ENCODE data around the gene OSBP2. TPM values are rescaled to one million over a fixed set of nuclear protein-coding genes. Genes with fewer than 3 reads are reported as not detected.

Gene OSBP2
- total RNA-seq, 4 donors from 2014 or later: 3.3 to 7.7 (median 4.6) TPM; not detected in 1

DNA sequence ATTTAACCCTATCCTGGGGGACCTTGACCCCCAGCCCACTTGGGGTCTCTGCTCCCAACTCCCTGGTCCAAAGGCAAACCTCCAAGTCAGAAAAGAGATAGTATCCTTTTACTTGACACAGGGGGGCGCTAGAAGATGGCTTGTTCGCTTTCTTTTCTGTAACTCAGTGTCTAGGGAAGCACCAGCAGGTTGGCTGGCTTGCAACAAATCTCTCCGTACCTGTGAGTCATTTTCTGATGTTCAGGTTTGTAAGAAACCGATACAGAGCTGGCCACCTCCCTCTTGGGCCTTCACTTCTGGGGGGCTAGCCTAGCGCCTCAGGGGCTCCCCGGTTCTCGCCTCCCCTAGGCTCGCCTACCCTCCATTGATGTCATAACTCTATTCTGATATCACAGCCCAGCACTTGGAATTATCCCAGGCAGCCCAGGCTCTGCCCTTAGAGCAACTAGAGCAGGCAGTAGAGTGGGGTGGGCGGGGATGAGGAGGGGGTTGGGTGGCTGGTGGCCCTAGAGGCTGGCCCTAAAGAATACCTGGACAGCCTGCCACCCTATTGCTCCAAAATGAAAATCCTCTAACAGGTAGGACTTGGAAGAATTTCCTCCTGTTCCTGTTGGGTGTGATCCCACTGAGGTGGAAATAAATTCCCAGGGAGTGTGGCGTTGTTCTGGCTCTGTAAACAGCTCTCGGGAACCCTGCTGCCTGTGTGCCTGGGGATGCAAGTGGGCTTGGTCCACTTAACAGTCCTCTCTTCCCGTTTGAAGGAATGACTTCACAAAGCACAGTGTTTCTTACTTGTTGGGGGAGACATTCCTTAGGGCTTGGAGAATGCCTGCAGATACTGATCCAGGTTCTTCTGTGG is 69.4 kb downstream of the OSBP2 start:
- no peak overlapping the region for H3K27ac ChIP-seq
- DNase-seq: peak in 1 of 2 donors; percentile 37

DNA sequence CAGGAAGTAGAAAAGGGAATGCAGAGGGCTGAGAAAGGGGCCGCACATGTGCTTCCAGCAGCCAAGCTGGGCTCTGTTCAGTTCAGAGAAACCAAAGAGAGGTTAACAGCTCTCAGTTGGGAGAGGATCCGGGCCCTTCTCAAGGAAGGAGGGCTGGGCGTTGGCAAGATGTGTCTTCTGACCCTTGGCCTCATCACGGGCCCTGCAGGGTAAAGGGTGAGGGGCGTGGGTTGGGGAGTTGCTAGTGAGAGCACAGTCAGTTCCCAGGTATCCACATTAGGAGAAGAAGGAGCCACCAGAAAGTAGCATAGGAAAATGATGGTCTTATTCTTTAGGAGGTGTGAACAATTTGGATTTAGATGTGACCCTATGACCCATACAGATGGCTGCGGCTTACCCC is 73.0 kb downstream of the OSBP2 start:
- intact Hi-C loops (cut with DNase I; ENCODE audit: low total_unique reads): no loop called here
- no peak overlapping the region for H3K4me3 ChIP-seq
- no peaks in the 10 kb centered on the region for H3K9me3 ChIP-seq
- TF ChIP-seq, protein P1, sequence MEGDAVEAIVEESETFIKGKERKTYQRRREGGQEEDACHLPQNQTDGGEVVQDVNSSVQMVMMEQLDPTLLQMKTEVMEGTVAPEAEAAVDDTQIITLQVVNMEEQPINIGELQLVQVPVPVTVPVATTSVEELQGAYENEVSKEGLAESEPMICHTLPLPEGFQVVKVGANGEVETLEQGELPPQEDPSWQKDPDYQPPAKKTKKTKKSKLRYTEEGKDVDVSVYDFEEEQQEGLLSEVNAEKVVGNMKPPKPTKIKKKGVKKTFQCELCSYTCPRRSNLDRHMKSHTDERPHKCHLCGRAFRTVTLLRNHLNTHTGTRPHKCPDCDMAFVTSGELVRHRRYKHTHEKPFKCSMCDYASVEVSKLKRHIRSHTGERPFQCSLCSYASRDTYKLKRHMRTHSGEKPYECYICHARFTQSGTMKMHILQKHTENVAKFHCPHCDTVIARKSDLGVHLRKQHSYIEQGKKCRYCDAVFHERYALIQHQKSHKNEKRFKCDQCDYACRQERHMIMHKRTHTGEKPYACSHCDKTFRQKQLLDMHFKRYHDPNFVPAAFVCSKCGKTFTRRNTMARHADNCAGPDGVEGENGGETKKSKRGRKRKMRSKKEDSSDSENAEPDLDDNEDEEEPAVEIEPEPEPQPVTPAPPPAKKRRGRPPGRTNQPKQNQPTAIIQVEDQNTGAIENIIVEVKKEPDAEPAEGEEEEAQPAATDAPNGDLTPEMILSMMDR (IDR thresholded peaks at IDR 0.05): no peak
- no peaks in the 10 kb centered on the region for H3K36me3 ChIP-seq
- H3K4me1 ChIP-seq: no peaks in the 10 kb centered on the region
- no peak for DNase-seq
- H3K27ac ChIP-seq: no peak overlapping the region
- H3K27me3 ChIP-seq: no peaks in the 10 kb centered on the region

More for the DNA sequence above, 69.4 kb downstream of the OSBP2 start:
- Histone ChIP-seq H3K4me1 (no peaks in the 10 kb centered on the region), H3K4me3 (no peak overlapping the region), H3K9me3 (no peaks in the 10 kb centered on the region), H3K36me3 (no peaks in the 10 kb centered on the region), H3K27me3 (no peaks in the 10 kb centered on the region)
- TF ChIP-seq, protein P1 (IDR thresholded peaks at IDR 0.05): peak; percentile 13 to 61 (median 30)
- no peak for TF ChIP-seq POLR2A (IDR thresholded peaks at IDR 0.05)
- intact Hi-C loops (cut with DNase I; ENCODE audit: low total_unique reads): no loop called here

DNA sequence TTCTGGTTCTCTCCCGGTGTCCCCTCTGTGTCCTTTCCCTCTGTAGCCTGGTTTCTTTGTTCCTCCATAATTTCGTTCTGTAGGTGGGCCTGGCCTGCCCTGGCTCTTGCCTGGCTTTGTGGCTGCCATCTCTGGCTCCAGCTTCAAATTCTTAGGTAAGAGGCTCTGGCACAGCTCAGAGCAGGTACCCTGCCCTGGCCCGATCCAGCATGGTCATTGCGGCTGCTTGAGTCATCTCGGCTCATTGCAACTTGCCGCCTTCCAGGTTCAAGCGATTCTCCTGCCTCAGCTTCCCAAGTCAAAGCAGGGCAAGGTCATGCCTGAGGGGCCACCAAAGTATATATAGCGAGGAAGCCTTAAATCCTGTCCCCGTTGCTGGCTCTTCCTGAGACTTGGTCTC is 76.0 kb downstream of the OSBP2 start:
- Histone ChIP-seq H3K27me3 (no peaks in the 10 kb centered on the region), H3K4me3 (no peak overlapping the region), H3K4me1 (no peaks in the 10 kb centered on the region), H3K27ac (no peak overlapping the region), H3K36me3 (no peaks in the 10 kb centered on the region), H3K9me3 (no peaks in the 10 kb centered on the region)
- intact Hi-C loops (cut with DNase I; ENCODE audit: low total_unique reads): no loop called here
- DNase-seq: no peak
- TF ChIP-seq, protein P1 (IDR thresholded peaks at IDR 0.05): no peak
- no peak for TF ChIP-seq POLR2A (IDR thresholded peaks at IDR 0.05)

DNA sequence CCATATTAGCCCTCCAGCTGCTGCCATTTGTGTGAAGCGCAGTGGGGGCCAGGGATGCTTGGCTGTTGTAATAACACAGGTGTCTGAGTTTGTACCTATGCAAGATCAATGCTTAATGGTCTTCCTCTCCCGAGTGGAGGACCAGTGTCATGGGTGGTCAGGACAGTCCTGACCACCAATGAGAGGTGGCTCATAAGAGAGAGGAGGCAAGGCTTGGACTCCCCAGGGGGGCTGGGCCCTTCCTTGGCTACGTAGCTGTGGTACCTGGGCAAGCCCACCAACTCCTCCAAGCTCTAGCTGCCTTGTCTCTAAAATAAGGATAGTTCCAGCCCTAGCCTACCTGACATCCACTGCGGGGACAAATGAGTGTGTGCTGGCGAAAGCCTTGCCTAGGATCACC is 79.2 kb downstream of the OSBP2 start:
- H3K4me1 ChIP-seq: no peaks in the 10 kb centered on the region
- H3K9me3 ChIP-seq: no peaks in the 10 kb centered on the region
- no peaks in the 10 kb centered on the region for H3K36me3 ChIP-seq
- no peak for DNase-seq
- TF ChIP-seq POLR2A (IDR thresholded peaks at IDR 0.05): no peak
- TF ChIP-seq, protein P1 (IDR thresholded peaks at IDR 0.05): no peak
- H3K27me3 ChIP-seq: no peaks in the 10 kb centered on the region
- H3K27ac ChIP-seq: no peak overlapping the region
- no peak overlapping the region for H3K4me3 ChIP-seq
- intact Hi-C loops (cut with DNase I; ENCODE audit: low total_unique reads): no loop called here

DNA sequence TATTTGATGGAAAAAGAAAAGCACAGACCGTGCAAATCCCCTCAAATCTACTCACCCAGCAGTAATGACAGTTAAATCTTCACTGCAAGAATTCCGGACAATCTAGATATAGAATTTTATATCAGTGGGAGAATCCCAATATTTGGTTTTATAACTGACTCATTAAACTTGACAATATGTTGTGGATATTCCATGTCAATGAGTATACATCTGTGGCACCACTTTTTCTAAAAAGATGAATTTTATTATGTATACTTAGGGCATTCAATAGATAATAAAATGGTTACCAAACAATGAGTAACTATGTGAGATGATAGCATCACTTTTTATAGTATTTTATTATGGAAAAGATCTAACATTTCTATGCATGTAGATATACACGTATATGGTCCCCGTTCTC is 79.9 kb downstream of the OSBP2 start:
- Histone ChIP-seq H3K36me3 (no peaks in the 10 kb centered on the region), H3K27ac (no peak overlapping the region), H3K27me3 (no peaks in the 10 kb centered on the region), H3K4me3 (no peak overlapping the region), H3K4me1 (no peaks in the 10 kb centered on the region), H3K9me3 (no peaks in the 10 kb centered on the region)
- intact Hi-C loops (cut with DNase I; ENCODE audit: low total_unique reads): no loop called here
- TF ChIP-seq, protein P1 (IDR thresholded peaks at IDR 0.05): no peak
- no peak for TF ChIP-seq POLR2A (IDR thresholded peaks at IDR 0.05)
- no peak for DNase-seq
